Loucy (cell line): ENCODE data around the gene CXorf65.

ENCODE experiments used
- H2AFZ ChIP-seq: fragments of 200-600 bp; sonication (generic); 2 replicates; pipeline ENCODE4 v1.6.0; 2016; ENCODE audit warnings: antibody characterized with exemption, mild to moderate bottlenecking, low read length, moderate library complexity
- H3F3A ChIP-seq: fragments of 200-600 bp; 2 replicates; pipeline ENCODE4 v1.6.0; 2016; ENCODE audit warnings: antibody characterized with exemption, low read depth, mild to moderate bottlenecking
- H3K27me3 ChIP-seq: fragments of 200-600 bp; sonication (generic); 2 replicates; pipeline ENCODE4 v1.6.1; 2014; ENCODE audit warnings: low read length, mild to moderate bottlenecking; ENCODE audit not compliant: insufficient read depth, poor library complexity, severe bottlenecking
- H3K36me3 ChIP-seq: fragments of 200-600 bp; sonication (generic); 2 replicates; pipeline ENCODE4 v1.6.1; 2016; ENCODE audit warnings: low read length; ENCODE audit not compliant: insufficient read depth
- H3K4me1 ChIP-seq: fragments of 200-600 bp; sonication (generic); 2 replicates; pipeline ENCODE4 v1.5.1; 2014; ENCODE audit warnings: low read length, mild to moderate bottlenecking; ENCODE audit not compliant: insufficient read depth, poor library complexity, severe bottlenecking
- H3K4me2 ChIP-seq: fragments of 200-600 bp; sonication (generic); 2 replicates; pipeline ENCODE4 v1.6.0; 2014; ENCODE audit warnings: antibody characterized with exemption, low read length, low read depth, mild to moderate bottlenecking; ENCODE audit not compliant: poor library complexity, severe bottlenecking
- H3K4me3 ChIP-seq: fragments of 200-600 bp; sonication (generic); 2 replicates; pipeline ENCODE4 v1.5.1; 2014; ENCODE audit warnings: low read length, mild to moderate bottlenecking, mixed read lengths; ENCODE audit not compliant: poor library complexity, severe bottlenecking
- H3K79me2 ChIP-seq: fragments of 200-600 bp; sonication (generic); 2 replicates; pipeline ENCODE4 v1.6.1; 2014; ENCODE audit warnings: low read length; ENCODE audit not compliant: insufficient read depth
- H3K9ac ChIP-seq: fragments of 200-600 bp; sonication (generic); 2 replicates; pipeline ENCODE4 v1.6.0; 2014; ENCODE audit warnings: mild to moderate bottlenecking, low read depth, low read length, moderate library complexity; ENCODE audit not compliant: poor library complexity, severe bottlenecking
- H3K9me2 ChIP-seq: fragments of 200-600 bp; sonication (generic); replicated peaks from 2 replicates; pipeline ENCODE4 v1.6.1; 2016; ENCODE audit warnings: low read depth, low read length, mixed read lengths
- H3K9me3 ChIP-seq: fragments of 200-600 bp; sonication (generic); 2 replicates; pipeline ENCODE4 v1.6.1; 2014; ENCODE audit warnings: mild to moderate bottlenecking, antibody characterized with exemption, low read length, low read depth; ENCODE audit not compliant: insufficient read depth
- H4K20me1 ChIP-seq: fragments of 200-600 bp; sonication (generic); 2 replicates; pipeline ENCODE4 v1.6.0; 2014; ENCODE audit warnings: antibody characterized with exemption, low read length, mild to moderate bottlenecking; ENCODE audit not compliant: insufficient read depth, poor library complexity, severe bottlenecking
- EZH2phosphoT487 ChIP-seq: fragments of 200-600 bp; IDR thresholded peaks from 2 replicates; pipeline ENCODE4 v1.6.1; 2018; ENCODE audit warnings: antibody characterized with exemption, mild to moderate bottlenecking, moderate library complexity, borderline replicate concordance
- TF ChIP-seq, protein P1 (sequence below): fragments of 200-600 bp; sonication (generic); conservative IDR thresholded peaks from 2 replicates; pipeline ENCODE4 v1.5.1; 2014; ENCODE audit warnings: mild to moderate bottlenecking, antibody characterized with exemption, low read length

Gene CXorf65

DNA sequence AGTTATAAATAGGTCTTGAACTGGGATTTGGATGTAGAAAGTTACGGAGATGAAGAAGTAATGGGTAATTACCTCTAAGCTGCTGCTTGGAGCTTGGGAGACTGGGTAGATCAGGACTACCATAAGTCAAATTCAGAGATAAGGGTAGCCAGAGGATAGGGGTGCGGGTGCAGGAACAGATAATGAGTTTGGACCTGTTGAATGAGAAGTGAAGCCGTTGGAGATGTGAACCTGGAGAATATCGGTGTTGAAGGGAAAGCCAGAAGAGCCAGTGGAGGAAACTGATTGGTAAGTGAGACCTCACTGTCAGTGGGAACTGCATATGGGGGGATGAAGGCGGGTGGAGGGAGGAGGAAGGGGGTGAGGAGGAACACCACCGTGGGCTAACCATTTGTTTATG is 11.5 kb downstream of the CXorf65 start:
- Histone ChIP-seq H3F3A (no peaks in the 10 kb centered on the region), H3K9ac (peak overlapping the region; percentile 76), H3K4me2 (peak overlapping the region; percentile 87), H3K9me3 (no peaks in the 10 kb centered on the region), H3K36me3 (no peaks in the 10 kb centered on the region), H3K4me1 (peaks cover 28% of the 10 kb centered on the region), H3K4me3 (peak overlapping the region; percentile 84), H3K9me2 (no peaks in the 10 kb centered on the region), H3K27me3 (no peaks in the 10 kb centered on the region), H2AFZ (peak overlapping the region; percentile 91), H3K79me2 (0 out of 2 replicates have a peak, but pooled peaks cover 12% of the 10 kb centered on the region), H4K20me1 (no peaks in the 10 kb centered on the region)
- TF ChIP-seq EZH2phosphoT487: no peak
- TF ChIP-seq, protein P1, sequence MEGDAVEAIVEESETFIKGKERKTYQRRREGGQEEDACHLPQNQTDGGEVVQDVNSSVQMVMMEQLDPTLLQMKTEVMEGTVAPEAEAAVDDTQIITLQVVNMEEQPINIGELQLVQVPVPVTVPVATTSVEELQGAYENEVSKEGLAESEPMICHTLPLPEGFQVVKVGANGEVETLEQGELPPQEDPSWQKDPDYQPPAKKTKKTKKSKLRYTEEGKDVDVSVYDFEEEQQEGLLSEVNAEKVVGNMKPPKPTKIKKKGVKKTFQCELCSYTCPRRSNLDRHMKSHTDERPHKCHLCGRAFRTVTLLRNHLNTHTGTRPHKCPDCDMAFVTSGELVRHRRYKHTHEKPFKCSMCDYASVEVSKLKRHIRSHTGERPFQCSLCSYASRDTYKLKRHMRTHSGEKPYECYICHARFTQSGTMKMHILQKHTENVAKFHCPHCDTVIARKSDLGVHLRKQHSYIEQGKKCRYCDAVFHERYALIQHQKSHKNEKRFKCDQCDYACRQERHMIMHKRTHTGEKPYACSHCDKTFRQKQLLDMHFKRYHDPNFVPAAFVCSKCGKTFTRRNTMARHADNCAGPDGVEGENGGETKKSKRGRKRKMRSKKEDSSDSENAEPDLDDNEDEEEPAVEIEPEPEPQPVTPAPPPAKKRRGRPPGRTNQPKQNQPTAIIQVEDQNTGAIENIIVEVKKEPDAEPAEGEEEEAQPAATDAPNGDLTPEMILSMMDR: no peak

DNA sequence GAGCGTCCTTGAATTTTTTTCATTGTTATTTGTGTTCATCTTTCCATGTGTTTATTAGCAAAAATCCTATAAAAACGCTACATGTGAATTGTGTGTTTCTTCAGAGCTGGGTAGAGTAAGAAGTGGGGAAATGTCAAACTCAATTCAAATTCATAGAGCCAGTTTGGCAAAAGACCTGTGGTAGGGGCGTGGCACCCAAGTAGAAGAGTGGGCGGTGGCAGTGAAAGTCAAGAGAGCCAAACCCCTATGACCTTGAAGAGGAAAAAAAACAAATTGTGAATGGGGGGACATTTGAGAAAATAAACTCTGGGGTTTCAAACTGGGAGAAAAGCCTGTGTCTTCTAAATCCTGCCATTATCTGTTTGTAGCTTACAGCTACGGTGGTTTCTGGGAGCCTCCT is 15.3 kb downstream of the CXorf65 start:
- Histone ChIP-seq H3K36me3 (no peaks in the 10 kb centered on the region), H2AFZ (no peak overlapping the region), H3K4me3 (no peak overlapping the region), H3K9me2 (no peaks in the 10 kb centered on the region), H3K27me3 (no peaks in the 10 kb centered on the region), H3K4me2 (no peak overlapping the region), H3F3A (no peaks in the 10 kb centered on the region), H3K9me3 (no peaks in the 10 kb centered on the region), H4K20me1 (no peaks in the 10 kb centered on the region), H3K79me2 (0 out of 2 replicates have a peak, but pooled peaks cover 2% of the 10 kb centered on the region), H3K9ac (no peak overlapping the region), H3K4me1 (peaks cover 5% of the 10 kb centered on the region)
- no peak for TF ChIP-seq EZH2phosphoT487
- TF ChIP-seq, protein P1: no peak

DNA sequence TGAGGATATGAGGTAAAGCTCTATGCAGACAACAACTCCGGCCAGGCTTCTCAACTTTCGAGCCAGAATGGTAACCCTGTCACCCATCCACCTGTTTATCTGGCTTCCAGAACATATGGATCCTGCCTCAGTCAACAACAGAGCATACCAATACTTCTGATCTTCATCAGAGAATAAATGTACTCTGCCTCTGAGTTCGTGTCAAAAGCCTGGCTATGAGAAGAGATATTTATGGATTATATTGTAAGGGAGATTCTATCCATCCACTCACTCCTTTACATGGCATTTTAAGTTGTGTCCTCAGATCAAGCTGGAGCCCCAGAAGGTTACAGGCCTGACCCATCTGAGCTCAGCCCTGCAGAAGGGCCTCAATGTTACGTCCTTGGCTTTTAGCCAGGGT is 20.6 kb downstream of the CXorf65 start:
- no peaks in the 10 kb centered on the region for H3K36me3 ChIP-seq
- no peaks in the 10 kb centered on the region for H3K9me2 ChIP-seq
- no peak overlapping the region for H3K4me3 ChIP-seq
- no peaks in the 10 kb centered on the region for H3K9me3 ChIP-seq
- TF ChIP-seq EZH2phosphoT487: no peak
- TF ChIP-seq, protein P1: no peak
- no peaks in the 10 kb centered on the region for H3K27me3 ChIP-seq
- no peak overlapping the region for H3K4me2 ChIP-seq
- no peak overlapping the region for H2AFZ ChIP-seq
- no peaks in the 10 kb centered on the region for H4K20me1 ChIP-seq
- no peaks in the 10 kb centered on the region for H3F3A ChIP-seq
- H3K79me2 ChIP-seq: no peaks in the 10 kb centered on the region
- H3K9ac ChIP-seq: no peak overlapping the region
- peaks cover 3% of the 10 kb centered on the region for H3K4me1 ChIP-seq
